Panc1 (cell line): ENCODE measurements around the gene PAX2. TPM values are rescaled to one million over a fixed set of nuclear protein-coding genes. Genes with fewer than 3 reads are reported as not detected.

ENCODE experiments used
- ATAC-seq: fragments of 200-7000 bp; cut with Tn5 transposase; 2 replicates; pipeline ENCODE4 v1.9.1; 2020; ENCODE audit warnings: mild to moderate bottlenecking, moderate library complexity
- BruUV-seq: library from RNA; stranded (reverse); fragments of 400-500 nt; replicated peaks from 2 replicates; lab custom pipeline; 2021; lab: Mats Ljungman, UMichigan
- CTCF ChIA-PET: fragments of 300-600 bp; sonication (Branson Sonifier 250); formaldehyde crosslinking; loops from one replicate; lab custom pipeline; 2022; ENCODE audit warnings: antibody characterized with exemption; lab: Charles Lee
- POLR2A ChIA-PET: fragments of 300-600 bp; sonication (Branson Sonifier 250); formaldehyde crosslinking; loops from one replicate; lab custom pipeline; 2022; ENCODE audit warnings: antibody characterized with exemption; lab: Charles Lee
- DNase-seq: peaks from one replicate; pipeline ENCODE4 v3.0.0-alpha.2; 2010; ENCODE audit warnings: low read depth, low spot score
- H3K27ac ChIP-seq: 2 replicates; pipeline ENCODE4 v1.5.1; 2011; ENCODE audit warnings: mild to moderate bottlenecking, low read length, inconsistent platforms
- H3K27me3 ChIP-seq: fragments of 200-500 bp; sonication (Bioruptor generic); 2 replicates; pipeline ENCODE4 v1.6.0; 2014; ENCODE audit warnings: low read length, inconsistent platforms; ENCODE audit not compliant: control insufficient read depth, insufficient read depth
- H3K36me3 ChIP-seq: fragments of 200-500 bp; sonication (Bioruptor generic); 2 replicates; pipeline ENCODE4 v1.5.1; 2014; ENCODE audit warnings: inconsistent platforms, mild to moderate bottlenecking, low read length, moderate library complexity; ENCODE audit not compliant: control insufficient read depth, insufficient read depth
- H3K4me1 ChIP-seq: 2 replicates; pipeline ENCODE4 v1.5.1; 2011; ENCODE audit warnings: inconsistent platforms, mild to moderate bottlenecking, low read length, moderate library complexity; ENCODE audit not compliant: control insufficient read depth, insufficient read depth
- H3K4me3 ChIP-seq, 2 experiments: 2 replicates each; pipeline ENCODE4 v1.5.1; 2011 to 2012; ENCODE audit warnings: low read depth in 2 of 2, low read length in 2 of 2, mild to moderate bottlenecking in 2 of 2, inconsistent platforms in 1 of 2, moderate library complexity in 1 of 2
- H3K9me3 ChIP-seq: fragments of 200-500 bp; sonication (Bioruptor generic); 2 replicates; pipeline ENCODE4 v1.5.1; 2014; ENCODE audit warnings: low read depth, mild to moderate bottlenecking, inconsistent platforms, low read length, moderate library complexity; ENCODE audit not compliant: control insufficient read depth, insufficient read depth
- CTCF ChIP-seq: fragments of 450-650 bp; IDR thresholded peaks from 2 replicates; pipeline ENCODE4 v1.5.1; 2017; ENCODE audit warnings: mild to moderate bottlenecking
- POLR2AphosphoS5 ChIP-seq: IDR thresholded peaks from 2 replicates; pipeline ENCODE4 v1.6.1; 2012; ENCODE audit warnings: mild to moderate bottlenecking, low read depth, low read length, moderate library complexity
- REST ChIP-seq, 2 experiments: IDR thresholded peaks; 2 replicates each; pipeline ENCODE4 v1.6.1; 2011 to 2012; ENCODE audit warnings: low read depth in 2 of 2, control low read depth in 1 of 2, low read length in 1 of 2, mild to moderate bottlenecking in 1 of 2, moderate library complexity in 1 of 2; ENCODE audit not compliant: insufficient read depth in 1 of 2
- SIN3A ChIP-seq: IDR thresholded peaks from 2 replicates; pipeline ENCODE4 v1.6.1; 2012; ENCODE audit warnings: low read depth, mild to moderate bottlenecking, low read length, moderate library complexity, borderline replicate concordance; ENCODE audit not compliant: insufficient read depth
- TCF7L2 ChIP-seq: IDR thresholded peaks from 2 replicates; pipeline ENCODE4 v1.6.1; 2011; ENCODE audit warnings: mild to moderate bottlenecking, low read depth, low read length, inconsistent platforms
- in situ Hi-C: cut with HindIII; loops from 2 replicates; pipeline ENCODE4 v1.10.0; 2016; ENCODE audit warnings: low sequenced_read_pairs, low pct_unique_long_range_greater_than_20kb
- intact Hi-C: fragments of 100-400 bp; cut with micrococcal nuclease; formaldehyde crosslinking; loops from one replicate; pipeline ENCODE4 v1.10.0; 2022; ENCODE audit not compliant: unreplicated experiment
- total RNA-seq: library from RNA; stranded (reverse); gene quantifications from one replicate; pipeline ENCODE4 v1.2.1, GENCODE V29; 2021; ENCODE audit not compliant: unreplicated experiment

Gene PAX2
- total RNA-seq, 1 experiment from 2014 or later, result 72.3 TPM

- no peaks in the 10 kb centered on the region for H3K36me3 ChIP-seq
- no peak overlapping the region for H3K4me3 ChIP-seq
- no peak for TF ChIP-seq CTCF
- TF ChIP-seq SIN3A, result no peak
- no peak for TF ChIP-seq TCF7L2
- TF ChIP-seq REST (IDR thresholded peaks at IDR 0.05; ENCODE audit: insufficient read depth in 1 of 2, low read depth in 2 of 2, low read length in 1 of 2), result no peak
- TF ChIP-seq POLR2AphosphoS5, result no peak
- ChIA-PET POLR2A (interaction anchor here (0.6 kb wide), 1 partner anchor 269 kb away, joined by 9 read pairs; no protein-coding TSS in a partner anchor), CTCF (interaction anchor here (1.3 kb wide), 1 partner anchor 10 kb away, joined by 3 read pairs; no protein-coding TSS in a partner anchor)
- no peak overlapping the region for H3K27ac ChIP-seq
- H3K9me3 ChIP-seq, result no peaks in the 10 kb centered on the region
- DNase-seq (no peak), ATAC-seq (no peak)
- in situ Hi-C loops, result no loop called here
- intact Hi-C loops, result no loop called here
- H3K4me1 ChIP-seq, result no peaks in the 10 kb centered on the region
- no TSS peak for BruUV-seq
- no peaks in the 10 kb centered on the region for H3K27me3 ChIP-seq
Observed at GRCh38 chr10:100868382-100868781, 123.0 kb downstream of the PAX2 start.

- Histone ChIP-seq H3K36me3 (no peaks in the 10 kb centered on the region), H3K9me3 (no peaks in the 10 kb centered on the region), H3K27ac (no peak overlapping the region), H3K4me1 (no peaks in the 10 kb centered on the region), H3K27me3 (no peaks in the 10 kb centered on the region), H3K4me3 (no peak overlapping the region)
- ATAC-seq, result no peak
- intact Hi-C loops (no loop called here), in situ Hi-C loops (no loop called here)
- POLR2A ChIA-PET, result no interaction called here
- no peak for TF ChIP-seq CTCF
- no peak for TF ChIP-seq TCF7L2
- TF ChIP-seq REST (IDR thresholded peaks at IDR 0.05; ENCODE audit: insufficient read depth in 1 of 2, low read depth in 2 of 2, low read length in 1 of 2), result no peak
- no peak for TF ChIP-seq SIN3A
- TF ChIP-seq POLR2AphosphoS5, result no peak
- DNase-seq, result no peak
- CTCF ChIA-PET, result interaction anchor here (0.6 to 1.3 kb wide), 3 partner anchors 9 to 283 kb away, joined by 3 read pairs; no protein-coding TSS in a partner anchor
- BruUV-seq, result no TSS peak
Observed at GRCh38 chr10:100869399-100869798, 124.0 kb downstream of the PAX2 start.
